ENCODE results near the gene KLHL3.

Gene KLHL3

DNA sequence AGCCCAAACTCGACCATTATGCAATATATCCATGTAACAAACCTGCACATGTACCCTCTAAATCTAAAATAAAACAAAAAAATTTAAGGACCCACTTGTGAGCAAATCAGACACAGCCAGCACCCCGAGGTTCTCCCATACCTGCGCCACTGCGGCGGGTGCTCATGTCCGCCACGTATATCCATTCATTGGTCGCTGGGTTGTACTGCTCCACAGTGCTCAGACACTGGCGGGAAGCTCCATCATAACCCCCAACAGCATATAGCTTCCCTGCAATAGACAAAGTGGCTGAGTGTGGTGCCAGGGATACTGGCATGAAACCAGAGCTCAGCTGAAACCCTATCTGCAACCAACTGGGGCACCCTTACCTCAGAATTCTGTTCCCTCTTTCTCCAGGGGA is 102.0 kb downstream of the KLHL3 start:
- DNase-seq (ENCODE audit: low read depth) = no peak

DNA sequence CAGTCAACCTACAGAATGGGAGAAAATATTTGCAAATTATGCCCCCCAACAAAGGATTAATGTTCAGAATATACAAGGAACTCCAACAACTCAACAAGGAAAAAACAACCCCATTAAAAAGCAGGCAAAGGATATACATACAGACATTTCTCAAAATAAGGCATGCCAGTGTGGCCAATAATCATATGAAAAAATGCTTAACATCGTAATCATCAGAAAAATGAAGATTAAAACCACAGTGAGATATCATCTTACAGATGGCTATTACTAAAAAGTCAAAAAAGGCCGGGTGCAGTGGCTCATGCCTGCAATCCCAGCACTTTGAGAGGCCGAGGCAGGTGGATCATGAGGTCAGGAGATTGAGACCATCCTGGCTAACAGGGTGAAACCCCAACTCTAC is 103.2 kb downstream of the KLHL3 start:
- DNase-seq (ENCODE audit: low read depth) = no peak

DNA sequence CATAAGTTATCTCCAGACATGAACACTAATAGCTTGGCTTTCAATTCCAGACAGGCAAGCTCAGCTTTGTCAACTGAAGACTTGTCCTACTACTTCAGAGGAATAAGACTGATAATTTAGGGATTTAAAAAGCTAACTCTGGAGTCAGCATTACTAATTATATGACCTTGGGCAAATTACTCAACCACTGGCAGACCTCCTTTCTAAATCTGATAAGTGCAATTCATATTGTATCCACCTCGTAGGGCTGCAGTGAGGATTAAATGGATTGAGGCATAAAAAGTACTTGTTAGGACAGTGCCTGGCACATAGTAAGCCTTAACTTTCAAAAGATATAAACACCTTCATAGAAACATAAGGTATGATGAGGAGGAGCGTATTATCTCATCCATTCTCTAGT is 104.4 kb downstream of the KLHL3 start:
- no peak for DNase-seq (ENCODE audit: low read depth)

GRCh38 chr5:137630972-137631370 is 104.9 kb downstream of the KLHL3 start:
- no peak for DNase-seq (ENCODE audit: low read depth)

GRCh38 chr5:137630216-137630971 is 105.5 kb downstream of the KLHL3 start:
- DNase-seq (ENCODE audit: low read depth) = no peak

- no peak for DNase-seq (ENCODE audit: low read depth)
Measured at GRCh38 chr5:137629646-137630045, 106.2 kb downstream of the KLHL3 start.

DNA sequence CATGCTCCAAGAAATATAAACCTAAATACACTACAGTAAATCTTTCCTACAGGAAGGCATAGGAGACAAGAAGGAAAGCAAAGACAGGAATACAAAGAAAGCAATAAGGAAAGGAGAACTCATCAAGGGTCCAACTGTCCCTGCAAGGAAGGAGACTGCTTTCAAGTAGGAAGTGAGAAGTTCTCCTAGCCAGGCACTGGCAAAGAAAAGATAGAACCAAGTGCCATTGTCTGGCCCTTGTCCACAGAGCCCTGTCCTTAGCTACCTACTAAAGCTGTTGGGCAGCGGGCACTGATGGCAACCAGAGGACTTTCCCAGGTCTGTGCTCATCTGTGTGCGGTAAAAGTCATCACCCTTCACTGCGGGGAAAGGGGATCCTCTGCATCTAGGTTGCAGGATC is 108.2 kb downstream of the KLHL3 start:
- no peak for DNase-seq (ENCODE audit: low read depth)

- DNase-seq (ENCODE audit: low read depth) = no peak
Measured at GRCh38 chr5:137627293-137627692, 108.6 kb downstream of the KLHL3 start.

DNA sequence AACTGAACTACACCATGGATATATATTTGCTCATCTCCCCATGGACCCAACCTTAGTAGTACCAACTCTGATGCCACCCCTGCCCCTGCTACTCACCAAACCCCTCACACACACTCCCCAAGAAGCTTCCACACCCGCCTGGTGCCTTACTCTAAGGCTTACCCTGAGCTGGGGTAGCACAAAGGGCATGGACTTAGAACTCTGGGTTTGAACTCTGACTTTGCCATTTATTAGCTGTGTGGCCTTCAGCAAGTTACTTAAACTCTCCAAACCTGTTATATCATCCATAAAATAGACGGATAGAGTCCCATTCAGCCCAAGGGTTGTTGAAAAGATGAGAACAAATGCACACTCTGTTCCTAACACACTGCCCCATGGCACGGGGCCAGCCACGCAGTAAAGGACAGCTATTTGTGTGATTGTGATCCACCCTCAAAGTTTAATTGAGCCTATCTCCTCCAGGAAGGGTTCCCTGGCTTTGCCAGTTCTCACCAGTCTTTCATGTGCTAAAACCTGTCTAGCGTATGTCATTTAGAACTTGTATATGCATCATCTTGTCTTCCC is 111.0 kb downstream of the KLHL3 start:
- DNase-seq (ENCODE audit: low read depth) = no peak

DNA sequence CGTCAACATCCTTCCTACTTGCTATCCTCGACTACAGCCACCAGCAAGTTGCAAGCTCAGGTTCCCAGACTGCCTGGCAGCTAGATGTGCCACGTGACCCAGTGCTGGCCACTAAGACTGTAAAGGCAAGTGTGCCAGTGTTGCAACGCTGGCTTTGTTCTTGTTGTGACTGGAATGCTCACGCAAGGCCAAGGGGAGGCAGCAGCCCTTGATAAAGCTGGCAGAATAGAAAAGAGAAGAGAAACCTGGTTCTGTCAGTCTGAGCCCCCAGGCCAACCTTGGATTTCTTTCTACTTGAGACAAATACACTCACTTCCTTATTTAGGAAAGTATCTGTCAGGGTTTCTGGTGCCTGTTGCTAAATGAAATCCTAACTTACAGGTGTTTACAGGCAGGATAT is 113.0 kb downstream of the KLHL3 start:
- DNase-seq (ENCODE audit: low read depth) = no peak

- peak; percentile 51 for DNase-seq (ENCODE audit: low read depth)
Measured at GRCh38 chr5:137621861-137622823, 113.7 kb downstream of the KLHL3 start.

GRCh38 chr5:137621306-137621705 is 114.6 kb downstream of the KLHL3 start:
- no peak for DNase-seq (ENCODE audit: low read depth)

DNA sequence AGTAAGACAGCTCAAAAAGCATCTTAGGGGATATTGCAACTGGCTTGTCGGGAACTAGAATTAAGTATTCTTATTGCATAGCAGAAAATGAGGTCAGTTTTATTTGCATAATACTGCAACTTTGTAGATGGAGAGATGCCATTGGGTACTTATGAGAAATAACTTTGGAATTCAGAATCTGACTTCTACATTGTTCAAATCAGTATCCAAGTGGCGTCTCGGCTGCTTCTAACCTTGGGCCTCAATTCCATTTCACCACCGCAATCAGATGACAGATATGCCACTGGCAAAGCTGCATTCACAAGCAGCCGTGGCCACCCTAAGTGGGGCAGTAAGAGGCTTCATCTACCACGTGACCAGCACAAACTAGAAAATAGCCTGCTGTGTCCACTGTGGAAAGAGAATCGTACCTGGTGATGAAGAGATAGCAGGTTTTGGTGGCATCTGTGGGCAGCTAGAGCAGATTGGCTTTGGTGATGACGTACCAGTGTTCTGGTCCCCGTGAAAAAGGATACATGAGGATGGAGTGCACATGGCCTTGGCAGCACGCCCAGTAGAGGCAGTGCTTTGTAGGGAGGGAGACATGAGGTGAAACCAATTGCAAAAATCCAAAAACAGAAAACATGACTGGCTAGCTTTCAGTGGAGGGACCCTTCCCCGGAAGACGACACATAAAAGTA is 116.6 kb downstream of the KLHL3 start:
- DNase-seq (ENCODE audit: low read depth) = peak; percentile 65

GRCh38 chr5:137618476-137618875 is 117.4 kb downstream of the KLHL3 start:
- DNase-seq (ENCODE audit: low read depth) = no peak

- DNase-seq (ENCODE audit: low read depth) = no peak
Measured at GRCh38 chr5:137617528-137618205, 118.2 kb downstream of the KLHL3 start.

GRCh38 chr5:137616046-137616445 is 119.8 kb downstream of the KLHL3 start:
- no peak for DNase-seq (ENCODE audit: low read depth)

GRCh38 chr5:137615171-137615775 is 120.6 kb downstream of the KLHL3 start:
- DNase-seq (ENCODE audit: low read depth) = no peak

DNA sequence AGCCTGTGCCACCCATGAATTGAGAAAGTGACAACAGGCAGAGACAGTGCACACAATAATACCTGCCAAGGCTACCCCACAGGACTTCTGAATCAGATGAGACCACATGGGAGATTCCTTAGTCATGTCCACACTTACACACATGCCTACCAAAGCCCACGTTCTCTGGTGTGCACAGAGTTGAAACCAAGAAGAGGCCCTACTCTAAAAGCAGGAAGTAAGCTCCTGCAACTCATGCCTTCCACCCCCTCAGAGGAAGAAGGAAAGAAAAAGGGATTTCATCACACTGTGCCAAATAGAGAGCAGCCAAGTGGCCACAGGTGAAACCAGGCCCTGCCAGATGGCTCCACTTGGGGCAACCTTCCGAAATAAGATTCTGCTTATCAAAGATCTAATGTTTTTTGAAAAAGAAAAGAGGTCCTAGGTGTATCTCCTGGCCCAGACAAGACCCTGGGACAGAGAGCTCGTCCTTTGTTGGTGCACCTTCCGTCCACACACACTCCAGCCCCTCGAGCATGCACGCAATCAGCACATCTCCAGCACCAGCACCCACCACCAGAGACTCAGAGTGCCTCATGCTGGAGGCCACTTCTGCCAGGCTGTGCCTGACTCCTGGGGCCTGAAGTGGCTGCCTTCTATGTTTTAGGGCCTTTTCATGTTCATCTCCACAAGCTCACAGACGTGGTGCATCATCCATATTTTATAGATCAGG is 122.2 kb downstream of the KLHL3 start:
- DNase-seq (ENCODE audit: low read depth) = no peak

DNA sequence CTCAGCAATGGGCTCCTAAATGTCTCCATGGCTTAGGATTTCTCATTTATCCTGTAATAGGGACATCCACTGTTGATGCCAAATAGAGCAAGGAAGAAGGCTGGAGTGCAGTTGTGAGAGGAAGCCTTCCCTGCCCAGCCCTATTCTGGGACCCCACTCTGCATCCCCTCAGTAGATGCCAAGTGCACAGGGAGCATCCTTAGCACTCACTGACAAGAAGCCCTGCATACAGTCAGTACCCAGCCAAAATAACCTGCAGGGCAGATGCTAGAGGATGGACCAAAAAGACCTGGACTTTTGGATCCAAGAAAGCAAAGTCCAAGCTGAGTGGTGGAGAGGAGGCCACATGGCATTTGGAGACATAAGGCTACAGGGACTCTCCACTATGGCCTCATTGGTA is 123.3 kb downstream of the KLHL3 start:
- no peak for DNase-seq (ENCODE audit: low read depth)

DNA sequence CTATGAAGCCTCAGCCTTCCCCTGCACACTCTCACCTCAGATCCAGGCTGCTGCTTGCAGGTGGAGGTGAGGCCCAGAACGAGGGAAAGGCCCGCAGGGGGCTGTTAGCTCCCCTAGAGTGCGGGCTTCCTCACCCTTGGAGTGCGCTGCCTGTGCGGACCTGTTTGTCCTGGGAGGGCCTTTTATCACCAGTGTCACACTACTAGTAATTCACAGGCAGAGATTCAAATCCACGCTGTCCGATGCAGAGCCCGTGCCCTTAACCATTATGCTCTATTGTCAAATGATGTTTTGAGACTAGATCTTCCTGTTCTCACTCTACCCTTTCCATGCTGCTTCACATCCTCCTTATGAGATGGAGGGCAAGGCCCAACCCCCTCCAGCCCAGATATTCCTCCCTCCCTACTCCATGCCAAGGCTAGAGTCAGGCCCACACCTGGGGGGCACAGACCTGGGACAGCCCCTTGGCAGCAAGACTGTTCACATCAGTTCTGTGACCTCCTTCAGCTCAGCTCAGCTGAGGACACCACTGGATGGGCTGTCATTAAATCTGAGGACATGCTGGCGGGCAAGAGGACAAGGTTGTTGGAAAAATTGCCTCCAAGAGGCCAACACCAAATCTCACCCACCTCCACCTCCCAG is 124.0 kb downstream of the KLHL3 start:
- DNase-seq (ENCODE audit: low read depth) = no peak

Data from stromal cell of bone marrow (primary cell).